Measurements from ENCODE around the gene FFAR3. TPM values are rescaled to one million over a fixed set of nuclear protein-coding genes. Genes with fewer than 3 reads are reported as not detected.

The FFAR3 gene
- total RNA-seq, 1 donor, result not detected

- DNase-seq (ENCODE audit: low read depth), result no peak
- H3K4me3 ChIP-seq (ENCODE audit: low read depth, low read length), result no peak overlapping the region
- TF ChIP-seq CTCF (IDR thresholded peaks at IDR 0.05; ENCODE audit: insufficient read depth, low read depth, low read length), result no peak
Measured at GRCh38 chr19:35313587-35313986, 44.7 kb upstream of the FFAR3 start.

- no peak for TF ChIP-seq CTCF (IDR thresholded peaks at IDR 0.05; ENCODE audit: insufficient read depth, low read depth, low read length)
- H3K4me3 ChIP-seq (ENCODE audit: low read depth, low read length), result no peak overlapping the region
- DNase-seq (ENCODE audit: low read depth), result no peak
Measured at GRCh38 chr19:35314031-35314430, 44.2 kb upstream of the FFAR3 start.

- DNase-seq (ENCODE audit: low read depth), result no peak
- no peak for TF ChIP-seq CTCF (IDR thresholded peaks at IDR 0.05; ENCODE audit: insufficient read depth, low read depth, low read length)
- H3K4me3 ChIP-seq (ENCODE audit: low read depth, low read length), result no peak overlapping the region
Measured at GRCh38 chr19:35314858-35315470, 43.3 kb upstream of the FFAR3 start.

GRCh38 chr19:35315883-35316282 is 42.4 kb upstream of the FFAR3 start:
- DNase-seq (ENCODE audit: low read depth), result no peak
- TF ChIP-seq CTCF (IDR thresholded peaks at IDR 0.05; ENCODE audit: insufficient read depth, low read depth, low read length), result no peak
- no peak overlapping the region for H3K4me3 ChIP-seq (ENCODE audit: low read depth, low read length)

GRCh38 chr19:35316560-35316959 is 41.7 kb upstream of the FFAR3 start:
- TF ChIP-seq CTCF (IDR thresholded peaks at IDR 0.05; ENCODE audit: insufficient read depth, low read depth, low read length), result no peak
- DNase-seq (ENCODE audit: low read depth), result no peak
- no peak overlapping the region for H3K4me3 ChIP-seq (ENCODE audit: low read depth, low read length)

- no peak overlapping the region for H3K4me3 ChIP-seq (ENCODE audit: low read depth, low read length)
- no peak for TF ChIP-seq CTCF (IDR thresholded peaks at IDR 0.05; ENCODE audit: insufficient read depth, low read depth, low read length)
- DNase-seq (ENCODE audit: low read depth), result no peak
Measured at GRCh38 chr19:35317464-35318043, 40.7 kb upstream of the FFAR3 start.

Measured in fibroblast of villous mesenchyme (primary cell).